ACHN (cell line): ENCODE data around the gene FNDC10.
"Not testable (repeated sequence)": the region's sequence is repeated elsewhere in the genome, so short reads cannot be mapped to it uniquely, and the experiment has no call there.

ENCODE experiments used
- DNase-seq: peaks from one replicate; pipeline ENCODE4 v3.0.0-alpha.2; 2015
- in situ Hi-C: cut with HindIII; loops from 2 replicates; pipeline ENCODE4 v1.10.0; 2017; ENCODE audit warnings: low sequenced_read_pairs, low pct_ligation_motif_present, low pct_unique_long_range_greater_than_20kb

The FNDC10 gene

GRCh38 chr1:1599935-1600860 lies at the start of gene FNDC10:
Gene FNDC10 (minus strand): TSS chr1:1600135. CDS start chr1:1600015, 120 bp downstream.
- DNase-seq = no peak
- in situ Hi-C loops = no loop called here

DNA sequence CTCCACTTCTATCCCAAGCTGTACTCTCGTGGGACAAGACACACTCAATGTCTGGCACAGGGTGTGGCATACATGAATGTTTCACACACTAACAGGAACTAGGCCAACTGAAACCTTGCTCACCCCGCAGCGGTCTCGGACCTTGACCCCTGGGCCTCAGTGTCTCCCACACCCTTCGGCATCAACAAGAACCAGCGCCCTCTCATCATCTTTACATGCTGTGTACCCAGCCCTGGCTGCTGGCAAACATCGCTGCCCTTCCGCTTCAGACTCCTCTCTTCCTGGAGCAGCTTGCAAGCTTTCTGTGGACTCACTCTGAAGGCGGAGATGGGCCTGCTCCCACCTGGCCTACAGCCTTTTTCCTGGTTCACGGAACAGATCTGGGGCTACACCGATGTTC lies 48.3 kb upstream of the FNDC10 start:
- DNase-seq, in situ Hi-C loops: not testable (repeated sequence)

GRCh38 chr1:1647567-1648241 lies 47.8 kb upstream of the FNDC10 start:
- DNase-seq, in situ Hi-C loops: not testable (repeated sequence)

- in situ Hi-C loops, DNase-seq: not testable (repeated sequence)
Observed at GRCh38 chr1:1646326-1646725, 46.4 kb upstream of the FNDC10 start.

DNA sequence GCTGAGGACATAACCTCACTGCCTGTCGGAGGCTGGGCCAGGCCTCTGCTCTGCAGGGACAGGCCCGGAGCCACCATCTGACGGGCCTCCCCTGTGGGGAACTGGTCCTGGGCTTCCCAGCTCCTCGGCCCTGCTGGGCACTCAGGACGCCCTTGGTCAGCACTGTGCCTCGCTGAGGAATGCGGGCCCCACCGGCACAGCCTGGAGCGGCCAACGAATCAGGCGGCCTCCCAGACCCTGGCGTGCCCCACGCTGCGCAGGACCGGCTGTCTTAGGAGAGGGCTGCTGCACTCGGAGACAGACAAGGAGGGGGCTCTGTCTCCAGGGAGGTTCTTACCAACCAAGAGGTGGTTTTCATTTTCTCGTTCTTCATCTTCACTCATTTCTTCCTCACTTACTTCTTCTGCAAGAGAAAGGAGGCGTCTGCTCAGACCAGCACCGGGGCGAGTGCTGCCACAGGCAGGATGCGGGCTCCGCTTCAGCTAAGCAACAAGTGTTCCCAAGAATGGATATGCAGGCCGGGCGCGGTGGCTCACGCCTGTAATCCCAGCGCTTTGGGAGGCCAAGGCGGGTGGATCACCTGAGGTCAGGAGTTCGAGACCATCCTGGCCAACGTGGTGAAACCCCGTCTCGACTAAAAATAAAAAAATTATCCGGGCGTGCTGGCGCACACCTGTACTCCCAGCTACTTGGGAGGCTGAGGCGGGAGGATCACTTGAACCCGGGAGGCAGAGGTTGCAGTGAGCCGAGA lies 41.0 kb upstream of the FNDC10 start:
- DNase-seq, in situ Hi-C loops: not testable (repeated sequence)

DNA sequence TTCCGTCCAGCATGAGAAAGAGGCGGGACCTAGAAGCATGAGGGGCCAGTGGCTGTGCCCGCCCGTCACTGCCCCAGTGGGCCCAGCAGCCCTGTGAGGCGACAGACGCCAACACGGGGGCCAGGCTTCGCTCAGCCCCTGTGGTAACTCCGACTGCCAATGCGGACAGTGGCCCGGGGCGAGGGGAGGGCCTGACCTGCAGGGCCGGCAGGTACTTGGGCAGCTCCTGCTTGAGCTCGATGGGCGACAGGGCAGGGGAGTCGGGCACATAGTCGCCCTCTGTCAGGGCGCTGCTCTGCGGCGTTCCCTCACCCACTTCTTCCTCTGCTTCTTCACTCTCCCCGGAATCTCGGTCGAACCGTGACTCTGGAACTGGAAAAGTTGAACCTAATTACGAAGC lies 40.1 kb upstream of the FNDC10 start:
- in situ Hi-C loops = not testable (repeated sequence)

DNA sequence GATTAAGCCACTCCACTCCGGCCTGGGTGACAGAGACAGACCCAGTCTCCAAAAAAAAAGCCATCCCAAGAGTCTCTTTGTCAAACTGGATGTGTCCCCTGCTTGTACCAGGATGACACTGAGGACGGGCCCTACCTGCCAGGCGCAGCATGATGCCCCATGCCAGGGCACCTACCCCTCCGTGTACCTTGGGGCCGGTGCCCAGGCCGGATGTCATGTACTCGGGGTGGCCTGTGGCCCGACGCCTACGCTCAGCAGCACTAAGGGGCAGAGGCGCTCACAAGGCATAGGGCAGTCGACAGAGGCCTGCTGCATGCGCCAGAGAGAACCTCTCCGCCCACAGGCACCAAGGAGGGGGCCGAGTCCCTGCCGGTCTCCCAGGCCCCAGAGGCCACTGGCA lies 39.4 kb upstream of the FNDC10 start:
- in situ Hi-C loops, DNase-seq: not testable (repeated sequence)

More for the DNA sequence above, 40.1 kb upstream of the FNDC10 start:
- not testable (repeated sequence) for DNase-seq

DNA sequence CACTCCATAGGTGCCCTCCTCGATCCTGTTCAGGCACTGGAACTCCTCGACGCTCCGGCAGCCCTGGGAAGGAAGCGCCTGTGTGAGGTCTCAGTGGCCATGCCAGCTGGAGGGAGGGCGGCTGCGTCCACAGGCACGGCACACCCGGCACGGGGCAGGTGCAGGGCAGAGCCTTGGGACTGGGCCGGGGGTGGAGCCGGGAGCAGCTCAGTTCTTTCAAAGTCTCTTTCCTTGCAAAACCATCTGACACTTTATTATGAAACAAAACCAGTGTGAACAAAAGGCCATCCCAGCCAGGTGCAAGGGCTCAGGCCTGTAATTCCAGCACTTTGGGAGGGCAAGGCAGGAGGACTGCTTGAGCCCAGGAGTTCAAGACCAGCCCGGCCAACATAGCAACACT lies 38.6 kb upstream of the FNDC10 start:
- in situ Hi-C loops, DNase-seq: not testable (repeated sequence)

- DNase-seq, in situ Hi-C loops: not testable (repeated sequence)
Observed at GRCh38 chr1:1637479-1637875, 37.5 kb upstream of the FNDC10 start.

- DNase-seq, in situ Hi-C loops: not testable (repeated sequence)
Observed at GRCh38 chr1:1636621-1637478, 36.9 kb upstream of the FNDC10 start.

- DNase-seq, in situ Hi-C loops: not testable (repeated sequence)
Observed at GRCh38 chr1:1634613-1635012, 34.7 kb upstream of the FNDC10 start.

GRCh38 chr1:1633409-1633808 lies 33.5 kb upstream of the FNDC10 start:
- DNase-seq, in situ Hi-C loops: not testable (repeated sequence)

- no peak for DNase-seq
- in situ Hi-C loops = no loop called here
Observed at GRCh38 chr1:1631782-1632420, 32.0 kb upstream of the FNDC10 start, which contains the start of gene MMP23B. Gene MMP23B (plus strand): TSS chr1:1632173. CDS start chr1:1632219, 46 bp downstream.

- in situ Hi-C loops = no loop called here
- DNase-seq = no peak
Observed at GRCh38 chr1:1630965-1631781, 31.2 kb upstream of the FNDC10 start.

DNA sequence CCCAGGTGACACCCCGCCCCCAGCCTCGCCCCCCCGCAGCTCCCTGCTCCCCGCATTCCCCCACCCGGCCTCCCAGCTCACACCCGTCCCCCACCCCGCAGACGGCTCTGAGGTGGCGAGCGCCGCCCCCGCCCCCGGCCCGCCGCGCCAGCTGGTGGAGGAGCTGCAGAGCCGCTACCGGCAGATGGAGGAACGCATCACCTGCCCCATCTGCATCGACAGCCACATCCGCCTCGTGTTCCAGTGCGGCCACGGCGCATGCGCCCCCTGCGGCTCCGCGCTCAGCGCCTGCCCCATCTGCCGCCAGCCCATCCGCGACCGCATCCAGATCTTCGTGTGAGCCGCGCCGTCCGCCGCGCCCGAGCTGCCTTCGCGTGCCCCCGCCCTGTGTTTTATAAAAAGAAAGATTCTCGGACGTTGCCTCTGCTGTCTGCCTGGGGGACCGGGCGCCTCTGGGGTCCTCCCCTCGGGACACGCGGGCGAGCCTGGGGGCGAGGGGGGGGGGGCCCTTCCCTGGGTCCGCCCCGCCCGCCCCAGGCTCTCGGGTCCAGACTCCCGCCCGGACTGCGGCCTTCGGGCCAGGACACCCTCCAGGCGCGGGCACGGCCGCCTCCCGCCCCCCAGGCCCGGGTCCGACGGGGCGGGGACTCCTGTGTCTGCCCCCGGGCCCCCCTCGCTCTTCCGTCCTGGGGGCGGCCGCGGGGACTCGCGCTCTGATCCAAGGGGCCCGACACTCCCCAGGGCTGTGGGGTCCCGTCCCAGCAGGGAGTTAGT lies 30.4 kb upstream of the FNDC10 start:
- DNase-seq = no peak

More for the DNA sequence above, 30.4 kb upstream of the FNDC10 start:
- in situ Hi-C loops = no loop called here
